Stimulated activated naive CD8-positive, alpha-beta T cell treated with anti-CD3 and anti-CD28 coated beads, Interleukin-15, amount 100 ng/mL, for 72 hours (primary cell): ENCODE data around the gene SLC12A7.

Source experiments
- ATAC-seq: fragments of 150-1000 bp; cut with Tn5 transposase; 2 replicates; pipeline ENCODE4 v1.10.0; 2021; ENCODE audit warnings: mild to moderate bottlenecking, moderate library complexity
- DNase-seq, 2 donors: peaks; one replicate each; pipeline ENCODE4 v3.0.0; 2021 to 2022
- H3K27ac Mint-ChIP-seq, 2 donors: one replicate each; pipeline ENCODE4 v1.8.0; 2022; ENCODE audit warnings: mild to moderate bottlenecking in 2 of 2, mixed read lengths in 2 of 2, moderate library complexity in 2 of 2
- H3K27me3 Mint-ChIP-seq: one replicate; pipeline ENCODE4 v1.8.0; 2022; ENCODE audit warnings: mixed read lengths
- H3K4me1 Mint-ChIP-seq: one replicate; pipeline ENCODE4 v1.8.0; 2022; ENCODE audit warnings: mild to moderate bottlenecking, mixed read lengths
- H3K4me3 Mint-ChIP-seq, 2 donors: one replicate each; pipeline ENCODE4 v1.8.0; 2022; ENCODE audit warnings: mild to moderate bottlenecking in 2 of 2, mixed read lengths in 2 of 2, moderate library complexity in 1 of 2
- H3K9me3 Mint-ChIP-seq, 2 donors: one replicate each; pipeline ENCODE4 v1.8.0; 2022; ENCODE audit warnings: mixed read lengths in 2 of 2

SLC12A7 gene

GRCh38 chr5:1041225-1042143 lies 70.4 kb downstream of the SLC12A7 start:
- Mint-ChIP-seq H3K4me1 (no peaks in the 10 kb centered on the region), H3K9me3 (peaks cover 57 to 59% of the 10 kb centered on the region in 2 donors), H3K27me3 (no peaks in the 10 kb centered on the region), H3K4me3 (no peak overlapping the region), H3K27ac (no peak overlapping the region)
- DNase-seq (no peak), ATAC-seq (peak; percentile 19)

- Mint-ChIP-seq H3K27me3 (no peaks in the 10 kb centered on the region), H3K4me3 (no peak overlapping the region), H3K4me1 (no peaks in the 10 kb centered on the region), H3K27ac (no peak overlapping the region), H3K9me3 (peaks cover 48 to 50% of the 10 kb centered on the region in 2 donors)
- ATAC-seq (no peak), DNase-seq (no peak)
Observed at GRCh38 chr5:1040571-1040970, 71.3 kb downstream of the SLC12A7 start.

- peaks cover 40 to 42% of the 10 kb centered on the region in 2 donors for H3K9me3 Mint-ChIP-seq
- DNase-seq (no peak), ATAC-seq (no peak)
- H3K4me3 Mint-ChIP-seq, result no peak overlapping the region
- no peak overlapping the region for H3K27ac Mint-ChIP-seq
- no peaks in the 10 kb centered on the region for H3K27me3 Mint-ChIP-seq
- H3K4me1 Mint-ChIP-seq, result no peaks in the 10 kb centered on the region
Observed at GRCh38 chr5:1039706-1040260, 72.1 kb downstream of the SLC12A7 start.

GRCh38 chr5:1039210-1039548 lies 72.7 kb downstream of the SLC12A7 start:
- DNase-seq (no peak), ATAC-seq (no peak)
- Mint-ChIP-seq H3K4me3 (no peak overlapping the region), H3K9me3 (peaks cover 34 to 36% of the 10 kb centered on the region in 2 donors), H3K4me1 (no peaks in the 10 kb centered on the region), H3K27me3 (no peaks in the 10 kb centered on the region), H3K27ac (no peak overlapping the region)

GRCh38 chr5:1038417-1039209 lies 73.2 kb downstream of the SLC12A7 start:
- DNase-seq (no peak), ATAC-seq (no peak)
- H3K4me3 Mint-ChIP-seq, result no peak overlapping the region
- no peaks in the 10 kb centered on the region for H3K4me1 Mint-ChIP-seq
- H3K27me3 Mint-ChIP-seq, result no peaks in the 10 kb centered on the region
- peaks cover 29 to 30% of the 10 kb centered on the region in 2 donors for H3K9me3 Mint-ChIP-seq
- H3K27ac Mint-ChIP-seq, result peak overlapping the region in 1 of 2 donors; percentile 6

- Mint-ChIP-seq H3K27me3 (no peaks in the 10 kb centered on the region), H3K4me3 (no peak overlapping the region), H3K4me1 (no peaks in the 10 kb centered on the region), H3K27ac (no peak overlapping the region), H3K9me3 (peaks cover 21 to 22% of the 10 kb centered on the region in 2 donors)
- no peak for ATAC-seq
- no peak for DNase-seq
Observed at GRCh38 chr5:1037671-1038416, 74.0 kb downstream of the SLC12A7 start.

GRCh38 chr5:1037123-1037670 lies 74.7 kb downstream of the SLC12A7 start:
- H3K9me3 Mint-ChIP-seq, result peaks cover 14 to 16% of the 10 kb centered on the region in 2 donors
- H3K27me3 Mint-ChIP-seq, result no peaks in the 10 kb centered on the region
- H3K4me1 Mint-ChIP-seq, result no peaks in the 10 kb centered on the region
- H3K4me3 Mint-ChIP-seq, result no peak overlapping the region
- DNase-seq, result no peak
- no peak overlapping the region for H3K27ac Mint-ChIP-seq
- no peak for ATAC-seq

GRCh38 chr5:1036504-1037122 lies 75.2 kb downstream of the SLC12A7 start:
- ATAC-seq (no peak), DNase-seq (no peak)
- H3K27ac Mint-ChIP-seq, result no peak overlapping the region
- no peak overlapping the region for H3K4me3 Mint-ChIP-seq
- H3K27me3 Mint-ChIP-seq, result no peaks in the 10 kb centered on the region
- no peaks in the 10 kb centered on the region for H3K4me1 Mint-ChIP-seq
- peaks cover 9 to 10% of the 10 kb centered on the region in 2 donors for H3K9me3 Mint-ChIP-seq

GRCh38 chr5:1035421-1036405 lies 76.2 kb downstream of the SLC12A7 start:
- Mint-ChIP-seq H3K27ac (no peak overlapping the region), H3K4me3 (no peak overlapping the region), H3K27me3 (no peaks in the 10 kb centered on the region), H3K9me3 (peaks cover 0 to 1% of the 10 kb centered on the region in 2 donors), H3K4me1 (no peaks in the 10 kb centered on the region)
- DNase-seq (no peak), ATAC-seq (peak; percentile 31)

GRCh38 chr5:1034986-1035385 lies 76.9 kb downstream of the SLC12A7 start:
- DNase-seq (no peak), ATAC-seq (no peak)
- no peak overlapping the region for H3K4me3 Mint-ChIP-seq
- no peaks in the 10 kb centered on the region for H3K27me3 Mint-ChIP-seq
- no peaks in the 10 kb centered on the region for H3K9me3 Mint-ChIP-seq
- H3K27ac Mint-ChIP-seq, result no peak overlapping the region
- no peaks in the 10 kb centered on the region for H3K4me1 Mint-ChIP-seq

GRCh38 chr5:1034421-1034905 lies 77.4 kb downstream of the SLC12A7 start:
- Mint-ChIP-seq H3K27me3 (no peaks in the 10 kb centered on the region), H3K4me3 (no peak overlapping the region)
- ATAC-seq, result no peak

GRCh38 chr5:1033606-1034420 lies 78.0 kb downstream of the SLC12A7 start:
- H3K4me3 Mint-ChIP-seq, result no peak overlapping the region
- no peaks in the 10 kb centered on the region for H3K27me3 Mint-ChIP-seq
- no peaks in the 10 kb centered on the region for H3K9me3 Mint-ChIP-seq
- no peaks in the 10 kb centered on the region for H3K4me1 Mint-ChIP-seq
- peak overlapping the region in 1 of 2 donors; percentile 12 for H3K27ac Mint-ChIP-seq
- no peak for DNase-seq
- no peak for ATAC-seq

More at GRCh38 chr5:1034421-1034905, 77.4 kb downstream of the SLC12A7 start:
- Mint-ChIP-seq H3K27ac (no peak overlapping the region), H3K9me3 (no peaks in the 10 kb centered on the region), H3K4me1 (no peaks in the 10 kb centered on the region)
- no peak for DNase-seq

GRCh38 chr5:1033178-1033577 lies 78.7 kb downstream of the SLC12A7 start:
- no peaks in the 10 kb centered on the region for H3K27me3 Mint-ChIP-seq
- H3K27ac Mint-ChIP-seq, result no peak overlapping the region

More at GRCh38 chr5:1033178-1033577, 78.7 kb downstream of the SLC12A7 start:
- H3K9me3 Mint-ChIP-seq, result no peaks in the 10 kb centered on the region
- H3K4me1 Mint-ChIP-seq, result no peaks in the 10 kb centered on the region
- H3K4me3 Mint-ChIP-seq, result no peak overlapping the region
- ATAC-seq (no peak), DNase-seq (no peak)
